Activated CD4-positive, alpha-beta T cell treated with anti-CD3 and anti-CD28 coated beads, Interleukin-2, amount 10 ng/mL, durations not matched to agents 24 days and 14 days (primary cell): ENCODE results near the gene TLE6. TPM values are rescaled to one million over a fixed set of nuclear protein-coding genes. Genes with fewer than 3 reads are reported as not detected.

Source experiments
- total RNA-seq: library from RNA; stranded (reverse); gene quantifications from 2 replicates; pipeline ENCODE4 v1.2.3, GENCODE V29; 2022

Gene TLE6
- total RNA-seq, 1 donor from 2014 or later, result 1.1 TPM

Other genes starting within 250 kb of the TLE6 start
- 48.8 and 52.2 TPM in 2 replicates for gene SLC39A3, start 237.5 kb upstream of the TLE6 start, total RNA-seq
- 73.3 and 76.9 TPM in 2 replicates for gene SGTA, start 194.3 kb upstream of the TLE6 start, total RNA-seq
- gene THOP1, start 192.1 kb upstream of the TLE6 start, total RNA-seq, result 200 and 207 TPM in 2 replicates
- 1.9 and 2.1 TPM in 2 replicates for gene ZNF554, start 157.7 kb upstream of the TLE6 start, total RNA-seq
- 0.90 and 0.98 TPM in 2 replicates for gene ZNF555, start 136.1 kb upstream of the TLE6 start, total RNA-seq
- not detected in 2 replicates for gene ZNF556, start 110.2 kb upstream of the TLE6 start, total RNA-seq
- gene ZNF57, start 76.6 kb upstream of the TLE6 start, total RNA-seq, result 2.6 and 2.8 TPM in 2 replicates
- gene ZNF77, start 32.6 kb upstream of the TLE6 start, total RNA-seq, result 4.8 and 5.8 TPM in 2 replicates
- gene TLE2, start 51.7 kb downstream of the TLE6 start, total RNA-seq, result 1.4 and 2.3 TPM in 2 replicates
- gene TLE5, start 84.9 kb downstream of the TLE6 start, total RNA-seq, result 380 and 392 TPM in 2 replicates
- 7.4 and 10.1 TPM in 2 replicates for gene GNA11, start 116.8 kb downstream of the TLE6 start, total RNA-seq
- gene GNA15, start 158.5 kb downstream of the TLE6 start, total RNA-seq, result 134 and 135 TPM in 2 replicates
- 41.8 and 43.7 TPM in 2 replicates for gene S1PR4, start 201.2 kb downstream of the TLE6 start, total RNA-seq
- gene NCLN, start 208.4 kb downstream of the TLE6 start, total RNA-seq, result 114 and 116 TPM in 2 replicates
- gene CELF5, start 247.1 kb downstream of the TLE6 start, total RNA-seq, result 0.12 and 0.19 TPM in 2 replicates